Breast epithelium (tissue), 3 donors: ENCODE measurements around the gene PPARD.

Experiments used
- POLR2A ChIP-seq: fragments of 450-650 bp; IDR thresholded peaks from one replicate; pipeline ENCODE4 v1.6.1; 2016; ENCODE audit warnings: antibody characterized with exemption, mild to moderate bottlenecking, moderate library complexity
- TF ChIP-seq, protein P1 (sequence below), 3 donors: fragments of 450-650 bp; IDR thresholded peaks; one replicate each; pipeline ENCODE4 v1.5.1; 2016 to 2017; ENCODE audit warnings: antibody characterized with exemption in 3 of 3, mild to moderate bottlenecking in 3 of 3, moderate library complexity in 3 of 3

DNA sequence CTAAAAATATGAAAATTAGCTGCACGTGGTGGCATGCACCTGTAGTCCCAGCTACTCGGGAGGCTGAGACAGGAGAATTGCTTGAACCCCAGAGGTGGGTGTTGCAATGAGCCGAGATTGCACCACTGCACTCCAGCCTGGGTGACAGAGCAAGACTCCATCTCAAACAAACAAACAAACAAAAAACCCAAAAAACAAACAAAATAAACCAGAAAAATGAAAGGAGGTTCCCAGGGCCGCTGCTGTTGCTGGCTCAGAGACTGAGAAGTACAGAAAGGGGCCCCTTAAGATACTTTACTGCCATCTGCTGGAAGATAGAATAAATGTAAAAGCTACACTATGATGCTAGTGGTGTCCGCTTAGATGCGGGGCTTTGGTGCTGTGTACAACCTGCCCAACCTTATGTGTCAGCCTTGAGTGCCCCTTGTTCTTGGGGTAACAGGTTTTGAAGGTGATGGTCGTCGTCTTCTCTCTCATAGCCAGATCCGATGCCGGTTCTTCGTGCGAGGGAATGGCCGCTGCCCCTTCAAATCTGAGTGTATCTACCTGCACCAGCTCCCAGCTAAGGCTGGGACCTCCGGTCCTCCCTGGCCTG lies 107.0 kb downstream of the PPARD start:
- TF ChIP-seq, protein P1, sequence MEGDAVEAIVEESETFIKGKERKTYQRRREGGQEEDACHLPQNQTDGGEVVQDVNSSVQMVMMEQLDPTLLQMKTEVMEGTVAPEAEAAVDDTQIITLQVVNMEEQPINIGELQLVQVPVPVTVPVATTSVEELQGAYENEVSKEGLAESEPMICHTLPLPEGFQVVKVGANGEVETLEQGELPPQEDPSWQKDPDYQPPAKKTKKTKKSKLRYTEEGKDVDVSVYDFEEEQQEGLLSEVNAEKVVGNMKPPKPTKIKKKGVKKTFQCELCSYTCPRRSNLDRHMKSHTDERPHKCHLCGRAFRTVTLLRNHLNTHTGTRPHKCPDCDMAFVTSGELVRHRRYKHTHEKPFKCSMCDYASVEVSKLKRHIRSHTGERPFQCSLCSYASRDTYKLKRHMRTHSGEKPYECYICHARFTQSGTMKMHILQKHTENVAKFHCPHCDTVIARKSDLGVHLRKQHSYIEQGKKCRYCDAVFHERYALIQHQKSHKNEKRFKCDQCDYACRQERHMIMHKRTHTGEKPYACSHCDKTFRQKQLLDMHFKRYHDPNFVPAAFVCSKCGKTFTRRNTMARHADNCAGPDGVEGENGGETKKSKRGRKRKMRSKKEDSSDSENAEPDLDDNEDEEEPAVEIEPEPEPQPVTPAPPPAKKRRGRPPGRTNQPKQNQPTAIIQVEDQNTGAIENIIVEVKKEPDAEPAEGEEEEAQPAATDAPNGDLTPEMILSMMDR (IDR thresholded peaks at IDR 0.05): peak; percentile 33 to 75 (median 70)
- TF ChIP-seq POLR2A: no peak
